Natural killer cell (primary cell): Measurements from ENCODE around the gene EXOC1. TPM values are rescaled to one million over a fixed set of nuclear protein-coding genes. Genes with fewer than 3 reads are reported as not detected.

ENCODE experiments used
- ATAC-seq, 3 donors: fragments of 150-1000 bp in 2 of 3; fragments of 200-7000 bp in 1 of 3; cut with Tn5 transposase; 1 replicate in 1 of 3; 2 replicates in 2 of 3; pipeline ENCODE4 v1.10.0; 2021; ENCODE audit warnings: mild to moderate bottlenecking in 2 of 3, moderate library complexity in 2 of 3
- DNase-seq, 2 donors: peaks; one replicate each; pipeline versions ENCODE4 v3.0.0 to v3.0.0-alpha.2; 2013 to 2021; ENCODE audit warnings: mixed read lengths in 1 of 2
- H3K27ac ChIP-seq: one replicate; pipeline ENCODE4 v1.5.1; 2013; ENCODE audit warnings: mild to moderate bottlenecking, low read length
- H3K27me3 ChIP-seq: one replicate; pipeline ENCODE4 v1.6.1; 2013; ENCODE audit warnings: low read length; ENCODE audit not compliant: control insufficient read depth, insufficient read depth
- H3K36me3 ChIP-seq: one replicate; pipeline ENCODE4 v1.6.1; 2013; ENCODE audit warnings: low read length; ENCODE audit not compliant: control insufficient read depth, insufficient read depth
- H3K4me1 ChIP-seq: one replicate; pipeline ENCODE4 v1.6.1; 2013; ENCODE audit warnings: low read length; ENCODE audit not compliant: control insufficient read depth, insufficient read depth
- H3K4me3 ChIP-seq: one replicate; pipeline ENCODE4 v1.5.1; 2013; ENCODE audit warnings: low read length
- H3K9me3 ChIP-seq: one replicate; pipeline ENCODE4 v1.6.1; 2013; ENCODE audit warnings: low read length; ENCODE audit not compliant: control insufficient read depth, insufficient read depth
- H3K27ac Mint-ChIP-seq, 2 donors: one replicate each; pipeline ENCODE4 v1.8.0; 2022; ENCODE audit warnings: mild to moderate bottlenecking in 2 of 2, mixed read lengths in 2 of 2, moderate library complexity in 1 of 2
- H3K27me3 Mint-ChIP-seq, 2 donors: one replicate each; pipeline ENCODE4 v1.8.0; 2022; ENCODE audit warnings: low read depth in 2 of 2, mixed read lengths in 2 of 2
- H3K36me3 Mint-ChIP-seq: one replicate; pipeline ENCODE4 v1.8.0; 2022; ENCODE audit warnings: mixed read lengths
- H3K4me1 Mint-ChIP-seq, 2 donors: one replicate each; pipeline ENCODE4 v1.8.0; 2022; ENCODE audit warnings: mixed read lengths in 2 of 2
- H3K4me3 Mint-ChIP-seq: one replicate; pipeline ENCODE4 v1.8.0; 2022; ENCODE audit warnings: mild to moderate bottlenecking, moderate library complexity, mixed read lengths
- H3K9me3 Mint-ChIP-seq, 2 donors: one replicate each; pipeline ENCODE4 v1.8.0; 2022; ENCODE audit warnings: mixed read lengths in 2 of 2
- WGBS: methylation state at CpG from one replicate; pipeline ENCODE4 v1.1.7; 2013; ENCODE audit warnings: missing lambda C conversion rate; ENCODE audit not compliant: insufficient coverage; 5-methylcytosine and 5-hydroxymethylcytosine counted together
- intact Hi-C: fragments of 100-400 bp; cut with micrococcal nuclease; formaldehyde crosslinking; loops from one replicate; pipeline ENCODE4 v1.14.2; 2022
- total RNA-seq, 4 donors: library from RNA; stranded (reverse); fragments of 120-200 nt in 1 of 4; gene quantifications; one replicate each; pipeline versions ENCODE4 v1.2.3 to v1.2.4, GENCODE V29; 2013 to 2022
- TF ChIP-seq, protein P1 (sequence below): fragments of 200-600 bp; IDR thresholded peaks from one replicate; pipeline ENCODE4 v1.8.0; 2022; ENCODE audit warnings: antibody characterized with exemption

EXOC1 gene
- total RNA-seq, 3 donors from 2014 or later (not counting 1 experiment from before 2014, with no cell fraction given), result 16.3 to 25.8 (median 20.9) TPM

DNA sequence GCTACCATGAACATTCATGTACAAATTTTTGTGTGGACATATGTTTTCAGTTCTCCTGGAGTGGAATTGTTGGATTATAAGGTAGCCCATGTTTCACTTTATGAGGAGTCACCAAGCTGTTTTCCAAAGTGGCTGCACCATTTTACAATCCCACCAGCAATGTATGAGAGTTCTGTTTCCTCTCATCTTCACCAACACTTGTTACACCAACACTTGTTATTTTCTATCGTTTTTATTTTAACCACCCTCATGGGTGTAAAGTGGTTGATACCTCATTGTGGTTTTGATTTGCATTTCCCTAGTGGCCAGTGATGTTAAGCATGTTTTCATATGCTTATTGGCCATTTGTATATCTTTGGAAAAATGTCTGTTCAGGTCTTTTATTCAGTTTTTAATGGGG, 4.1 kb downstream of the EXOC1 start:
- H3K4me3 Mint-ChIP-seq, result no peak overlapping the region
- H3K4me1 Mint-ChIP-seq, result peaks cover 8 to 13% of the 10 kb centered on the region in 2 donors
- no peak overlapping the region for H3K27ac ChIP-seq
- peaks cover 10% of the 10 kb centered on the region for H3K4me1 ChIP-seq
- H3K36me3 Mint-ChIP-seq, result peaks cover 8% of the 10 kb centered on the region
- H3K9me3 ChIP-seq, result no peaks in the 10 kb centered on the region
- intact Hi-C loops, result loop anchor here (10.0 kb wide), 1 partner anchor 1047 kb away; the partner anchor contains the start of gene REST
- H3K4me3 ChIP-seq, result no peak overlapping the region
- DNase-seq (no peak), ATAC-seq (no peak)
- H3K27me3 Mint-ChIP-seq, result no peaks in the 10 kb centered on the region
- no peak overlapping the region for H3K27ac Mint-ChIP-seq
- TF ChIP-seq, protein P1, sequence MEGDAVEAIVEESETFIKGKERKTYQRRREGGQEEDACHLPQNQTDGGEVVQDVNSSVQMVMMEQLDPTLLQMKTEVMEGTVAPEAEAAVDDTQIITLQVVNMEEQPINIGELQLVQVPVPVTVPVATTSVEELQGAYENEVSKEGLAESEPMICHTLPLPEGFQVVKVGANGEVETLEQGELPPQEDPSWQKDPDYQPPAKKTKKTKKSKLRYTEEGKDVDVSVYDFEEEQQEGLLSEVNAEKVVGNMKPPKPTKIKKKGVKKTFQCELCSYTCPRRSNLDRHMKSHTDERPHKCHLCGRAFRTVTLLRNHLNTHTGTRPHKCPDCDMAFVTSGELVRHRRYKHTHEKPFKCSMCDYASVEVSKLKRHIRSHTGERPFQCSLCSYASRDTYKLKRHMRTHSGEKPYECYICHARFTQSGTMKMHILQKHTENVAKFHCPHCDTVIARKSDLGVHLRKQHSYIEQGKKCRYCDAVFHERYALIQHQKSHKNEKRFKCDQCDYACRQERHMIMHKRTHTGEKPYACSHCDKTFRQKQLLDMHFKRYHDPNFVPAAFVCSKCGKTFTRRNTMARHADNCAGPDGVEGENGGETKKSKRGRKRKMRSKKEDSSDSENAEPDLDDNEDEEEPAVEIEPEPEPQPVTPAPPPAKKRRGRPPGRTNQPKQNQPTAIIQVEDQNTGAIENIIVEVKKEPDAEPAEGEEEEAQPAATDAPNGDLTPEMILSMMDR, result no peak
- no peaks in the 10 kb centered on the region for H3K27me3 ChIP-seq
- peaks cover 24% of the 10 kb centered on the region for H3K36me3 ChIP-seq
- WGBS, result no CpG with 5 or more reads among the region's 1 CpG
- H3K9me3 Mint-ChIP-seq, result peaks cover 0 to 3% of the 10 kb centered on the region in 2 donors

DNA sequence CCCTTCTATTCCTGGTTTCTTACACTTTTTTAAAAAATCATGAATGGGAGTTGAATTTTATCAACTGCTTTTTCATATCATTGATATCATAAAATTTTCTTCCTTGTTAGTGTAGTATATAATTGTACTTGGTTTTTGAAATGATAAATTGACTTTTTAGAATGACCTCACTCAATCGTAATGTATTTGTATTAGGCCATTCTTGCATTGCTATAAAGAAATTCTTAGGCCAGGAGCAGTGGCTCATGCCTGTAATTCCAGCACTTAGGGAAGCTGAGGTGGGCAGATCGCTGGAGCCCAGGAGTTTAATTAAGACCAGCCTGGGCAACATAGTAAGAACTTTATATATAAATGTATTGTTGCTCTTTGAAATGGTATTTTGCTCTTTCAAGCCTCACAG, 6.3 kb downstream of the EXOC1 start:
- no peaks in the 10 kb centered on the region for H3K9me3 Mint-ChIP-seq

DNA sequence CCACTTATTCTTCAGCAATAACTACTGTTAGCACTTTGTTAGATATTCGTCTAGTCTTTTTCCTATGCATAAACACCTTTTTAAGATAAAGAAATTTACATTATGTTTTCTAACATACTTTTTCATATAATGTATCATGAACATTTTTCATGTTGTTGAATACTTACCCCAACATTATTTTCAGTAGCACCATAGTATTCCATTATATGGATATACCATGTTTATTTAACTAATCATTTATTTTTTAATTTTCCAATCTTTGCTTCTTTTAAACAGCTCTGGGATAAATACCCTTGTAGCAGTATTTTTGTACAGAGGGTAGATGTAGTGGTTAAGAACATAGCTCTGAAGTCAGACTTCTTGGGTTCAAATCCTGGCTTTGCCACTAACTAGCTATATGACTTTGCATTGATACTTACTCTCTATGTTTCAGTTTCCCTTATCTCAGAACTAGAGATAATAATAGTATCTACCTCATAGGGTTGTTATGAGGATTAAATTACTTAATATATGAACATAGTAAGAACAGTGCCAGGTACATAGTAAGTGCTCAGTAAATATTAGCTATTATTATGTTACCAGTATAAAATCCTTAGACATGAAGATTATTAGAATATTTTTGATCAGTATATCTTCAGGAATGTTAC, 11.3 kb downstream of the EXOC1 start:
- H3K36me3 Mint-ChIP-seq, result peaks cover 16% of the 10 kb centered on the region
- no peak overlapping the region for H3K27ac Mint-ChIP-seq
- intact Hi-C loops, result loop anchor here (5.0 to 10.0 kb wide), 3 partner anchors 517 to 890 kb away; partner anchors contain the start of gene SRD5A3
- peaks cover 10 to 16% of the 10 kb centered on the region in 2 donors for H3K4me1 Mint-ChIP-seq
- no CpG with 5 or more reads among the region's 1 CpG for WGBS
- H3K27me3 Mint-ChIP-seq, result no peaks in the 10 kb centered on the region
- no peak overlapping the region for H3K4me3 Mint-ChIP-seq
- H3K4me1 ChIP-seq, result no peaks in the 10 kb centered on the region
- ATAC-seq (no peak), DNase-seq (no peak)
- no peak overlapping the region for H3K4me3 ChIP-seq
- H3K27ac ChIP-seq, result no peak overlapping the region
- H3K9me3 ChIP-seq, result no peaks in the 10 kb centered on the region
- H3K36me3 ChIP-seq, result peaks cover 54% of the 10 kb centered on the region
- TF ChIP-seq, protein P1, result no peak
- no peaks in the 10 kb centered on the region for H3K27me3 ChIP-seq
- no peaks in the 10 kb centered on the region for H3K9me3 Mint-ChIP-seq

More for the DNA sequence above, 6.3 kb downstream of the EXOC1 start:
- DNase-seq (no peak), ATAC-seq (no peak)
- Histone ChIP-seq H3K36me3 (peaks cover 34% of the 10 kb centered on the region), H3K27ac (no peak overlapping the region), H3K9me3 (no peaks in the 10 kb centered on the region), H3K27me3 (no peaks in the 10 kb centered on the region), H3K4me3 (no peak overlapping the region), H3K4me1 (no peaks in the 10 kb centered on the region)
- TF ChIP-seq, protein P1, result no peak
- Mint-ChIP-seq H3K27me3 (no peaks in the 10 kb centered on the region), H3K36me3 (peaks cover 8% of the 10 kb centered on the region), H3K4me3 (no peak overlapping the region), H3K27ac (no peak overlapping the region), H3K4me1 (peaks cover 0 to 6% of the 10 kb centered on the region in 2 donors)
- intact Hi-C loops, result loop anchor here (10.0 kb wide), 2 partner anchors 885 to 1045 kb away; partner anchors contain the start of gene REST
- 96% methylated on average over 2 of the region's 2 CpGs for WGBS
